ENCODE data around the gene TBC1D2. TPM values are rescaled to one million over a fixed set of nuclear protein-coding genes. Genes with fewer than 3 reads are reported as not detected.
"Not testable (repeated sequence)": the region's sequence is repeated elsewhere in the genome, so short reads cannot be mapped to it uniquely, and the experiment has no call there.

TBC1D2 gene
- total and polyA plus RNA-seq, 10 of the 15 experiments (the other 5 are each of a cell fraction or from before 2014, with no cell fraction given): 0.04 to 1.6 (median 1.1) TPM

DNA sequence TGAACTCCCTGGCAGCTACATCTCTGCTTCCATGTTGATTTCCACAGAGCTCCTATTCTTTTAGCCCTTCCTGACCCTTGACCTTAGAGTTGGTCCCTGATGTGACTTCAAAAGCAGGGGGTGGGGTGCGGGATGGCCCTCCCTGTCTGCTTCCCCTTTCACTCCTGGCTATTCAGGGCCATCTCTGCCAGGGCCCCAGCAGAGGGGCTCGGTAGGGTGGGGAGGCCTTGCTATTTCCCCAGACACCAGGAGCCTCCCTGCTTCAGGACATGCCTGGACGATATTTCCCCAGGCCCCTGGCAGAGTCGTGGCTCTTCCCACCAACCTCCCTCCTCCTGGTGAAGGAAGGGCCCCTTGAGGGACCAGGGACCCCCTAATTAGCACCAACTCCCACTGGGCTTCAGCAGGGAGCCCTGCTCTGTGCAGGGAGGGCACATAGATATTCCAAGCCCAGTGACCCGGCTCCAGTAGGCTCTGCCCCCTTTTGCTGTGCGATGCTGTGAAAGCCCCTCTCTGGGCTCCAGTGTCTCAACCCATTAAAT lies 80.3 kb downstream of the TBC1D2 start:
- H3K9me3 ChIP-seq (replicated peaks; ENCODE audit: control insufficient read depth, insufficient read depth, low read length): no peaks in the 10 kb centered on the region
- no peak for TF ChIP-seq TCF3 (IDR thresholded peaks at IDR 0.05; ENCODE audit: borderline replicate concordance, insufficient read depth, low read depth, low read length)
- TF ChIP-seq PML (IDR thresholded peaks at IDR 0.05; ENCODE audit: low read length): no peak
- TF ChIP-seq, protein P1, sequence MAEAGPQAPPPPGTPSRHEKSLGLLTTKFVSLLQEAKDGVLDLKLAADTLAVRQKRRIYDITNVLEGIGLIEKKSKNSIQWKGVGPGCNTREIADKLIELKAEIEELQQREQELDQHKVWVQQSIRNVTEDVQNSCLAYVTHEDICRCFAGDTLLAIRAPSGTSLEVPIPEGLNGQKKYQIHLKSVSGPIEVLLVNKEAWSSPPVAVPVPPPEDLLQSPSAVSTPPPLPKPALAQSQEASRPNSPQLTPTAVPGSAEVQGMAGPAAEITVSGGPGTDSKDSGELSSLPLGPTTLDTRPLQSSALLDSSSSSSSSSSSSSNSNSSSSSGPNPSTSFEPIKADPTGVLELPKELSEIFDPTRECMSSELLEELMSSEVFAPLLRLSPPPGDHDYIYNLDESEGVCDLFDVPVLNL (IDR thresholded peaks at IDR 0.05; ENCODE audit: low read depth, low read length): no peak
- DNase-seq (ENCODE audit: low read depth, low spot score): no peak
- ChIA-PET RAD21 (ENCODE audit: unreplicated experiment) (no interaction called here), POLR2A (no interaction called here), CTCF (interaction anchor here (0.8 kb wide), 1 partner anchor 50 kb away, joined by 3 read pairs; no protein-coding TSS in a partner anchor), SMC1A (ENCODE audit: uncharacterized antibody, unreplicated experiment) (interaction anchor here (0.9 to 1.1 kb wide), 3 partner anchors 9 to 56 kb away, joined by 3 to 4 read pairs (median 3); partner anchors contain the start of gene TRIM14)
- H3K9ac ChIP-seq (ENCODE audit: control insufficient read depth, insufficient read depth, low read length): no peak overlapping the region
- no peaks in the 10 kb centered on the region for H3K36me3 ChIP-seq (ENCODE audit: control insufficient read depth in 2 of 2, insufficient read depth in 2 of 2, low read length in 1 of 2)
- FAIRE-seq: no peak
- in situ Hi-C loops (cut with MboI): no loop called here
- H3K79me2 ChIP-seq (ENCODE audit: control insufficient read depth, insufficient read depth, low read length): no peaks in the 10 kb centered on the region
- intact Hi-C loops (cut with micrococcal nuclease; ENCODE audit: unreplicated experiment): no loop called here
- no peak overlapping the region for H3K4me2 ChIP-seq (ENCODE audit: control insufficient read depth, insufficient read depth)
- no peak overlapping the region for H2AFZ ChIP-seq (ENCODE audit: control insufficient read depth, low read depth, low read length)
- no peak overlapping the region for H3K4me3 ChIP-seq
- WGBS (ENCODE audit: insufficient coverage, insufficient replicate concordance, low lambda C conversion rate, missing lambda C conversion rate): 49% methylated on average over 6 of the region's 6 CpGs
- no TSS peak for BruUV-seq (replicated peaks)
- no peak for ATAC-seq
- H4K20me1 ChIP-seq (ENCODE audit: control insufficient read depth, insufficient read depth): no peaks in the 10 kb centered on the region
- peaks cover under 1% of the 10 kb centered on the region; the same call in 1 of the 2 replicates for H3K4me1 ChIP-seq (ENCODE audit: control insufficient read depth, insufficient read depth, low read length)
- no peaks in the 10 kb centered on the region for H3K27me3 ChIP-seq (replicated peaks in 1 of 2; ENCODE audit: control insufficient read depth in 2 of 2, insufficient read depth in 2 of 2, low read length in 1 of 2)
- no peak overlapping the region for H3K27ac ChIP-seq (ENCODE audit: control insufficient read depth, insufficient read depth)

DNA sequence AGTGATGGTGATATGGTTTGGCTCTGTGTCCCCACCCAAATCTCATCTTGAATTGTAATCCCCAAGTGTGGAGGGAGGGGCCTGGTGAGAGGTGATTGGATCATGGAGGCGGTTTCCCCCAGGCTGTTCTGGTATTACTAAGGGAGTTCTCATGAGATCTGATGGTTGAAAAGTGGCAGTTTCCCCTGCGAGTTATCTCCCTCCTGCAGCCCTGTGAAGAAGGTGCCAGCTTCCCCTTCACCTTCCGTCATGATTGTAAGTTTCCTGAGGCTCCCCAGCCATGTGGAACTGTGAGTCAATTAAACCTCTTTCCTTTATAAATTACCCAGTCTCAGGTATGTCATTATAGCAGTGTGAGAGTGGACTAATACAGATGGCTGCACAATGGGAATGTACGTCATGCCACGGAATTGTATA lies 80.9 kb downstream of the TBC1D2 start:
- ChIA-PET SMC1A (ENCODE audit: uncharacterized antibody, unreplicated experiment) (interaction anchor here (0.9 to 1.1 kb wide), 3 partner anchors 9 to 55 kb away, joined by 3 to 4 read pairs (median 3); partner anchors contain the start of gene TRIM14), CTCF (interaction anchor here (0.6 to 1.6 kb wide), 2 partner anchors 26 to 30 kb away, joined by 3 read pairs; no protein-coding TSS in a partner anchor)
- H3K9me3 ChIP-seq (replicated peaks; ENCODE audit: control insufficient read depth, insufficient read depth, low read length); H2AFZ ChIP-seq (ENCODE audit: control insufficient read depth, low read depth, low read length); H3K36me3 ChIP-seq (ENCODE audit: control insufficient read depth in 2 of 2, insufficient read depth in 2 of 2, low read length in 1 of 2); H3K27ac ChIP-seq (ENCODE audit: control insufficient read depth, insufficient read depth); POLR2A ChIA-PET; H3K4me1 ChIP-seq (ENCODE audit: control insufficient read depth, insufficient read depth, low read length); RAD21 ChIA-PET (ENCODE audit: unreplicated experiment); H4K20me1 ChIP-seq (ENCODE audit: control insufficient read depth, insufficient read depth); H3K79me2 ChIP-seq (ENCODE audit: control insufficient read depth, insufficient read depth, low read length); DNase-seq (ENCODE audit: low read depth, low spot score); H3K27me3 ChIP-seq (replicated peaks in 1 of 2; ENCODE audit: control insufficient read depth in 2 of 2, insufficient read depth in 2 of 2, low read length in 1 of 2); BruUV-seq (replicated peaks); H3K4me2 ChIP-seq (ENCODE audit: control insufficient read depth, insufficient read depth); H3K4me3 ChIP-seq; FAIRE-seq; H3K9ac ChIP-seq (ENCODE audit: control insufficient read depth, insufficient read depth, low read length); in situ Hi-C loops (cut with MboI); intact Hi-C loops (cut with micrococcal nuclease; ENCODE audit: unreplicated experiment): not testable (repeated sequence)
- peak; percentile 27; the same call in 1 of the 3 replicates for ATAC-seq
- WGBS (ENCODE audit: insufficient coverage, insufficient replicate concordance, low lambda C conversion rate, missing lambda C conversion rate): 59% methylated on average over 5 of the region's 5 CpGs
